HG02798 (cell line): Measurements from ENCODE around the gene ARNT2.
"Not testable (repeated sequence)": the region's sequence is repeated elsewhere in the genome, so short reads cannot be mapped to it uniquely, and the experiment has no call there.

ENCODE experiments used
- ATAC-seq: cut with Tn5 transposase; IDR thresholded peaks from one replicate; pipeline ENCODE4 v1.9.1; 2021; ENCODE audit warnings: mild to moderate bottlenecking; ENCODE audit not compliant: unreplicated experiment, poor library complexity

Gene ARNT2

DNA sequence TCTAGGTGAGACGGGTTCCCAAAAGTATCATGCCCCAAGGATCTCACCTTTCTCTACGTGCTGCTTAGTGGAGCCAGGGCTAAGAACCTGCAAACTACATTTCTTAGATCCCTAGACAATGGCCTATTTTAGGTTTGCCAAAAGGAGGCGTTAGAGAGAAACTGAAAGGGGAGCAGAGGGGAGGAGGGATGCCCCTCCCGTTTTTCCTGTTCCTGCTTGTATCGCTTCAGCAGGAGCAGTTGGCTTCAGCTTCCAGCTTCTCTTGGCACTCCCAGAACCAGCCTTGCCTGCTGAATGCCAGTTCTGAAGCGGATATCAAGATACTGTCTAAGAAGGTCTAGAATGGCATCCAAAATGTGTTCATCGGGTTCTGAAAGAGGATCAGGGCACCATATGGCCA is 232.5 kb downstream of the ARNT2 start:
- no peak for ATAC-seq

DNA sequence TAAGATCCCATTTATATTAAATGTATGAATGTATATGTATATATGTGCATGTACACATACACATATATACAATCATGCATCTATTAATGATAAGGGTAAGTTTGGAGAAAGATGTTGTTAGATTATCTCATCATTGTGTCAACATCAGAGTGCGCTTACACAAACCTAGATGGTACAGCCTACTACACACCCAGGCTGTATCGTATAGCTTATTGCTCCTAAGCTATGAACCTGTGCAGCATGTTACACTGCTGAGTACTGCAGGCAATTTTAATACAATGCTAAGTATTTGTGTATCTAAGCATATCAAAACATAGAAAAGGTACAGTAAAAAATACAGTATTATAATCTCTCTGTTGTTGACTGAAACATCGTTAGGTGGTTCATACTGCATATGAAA is 233.6 kb downstream of the ARNT2 start:
- no peak for ATAC-seq

DNA sequence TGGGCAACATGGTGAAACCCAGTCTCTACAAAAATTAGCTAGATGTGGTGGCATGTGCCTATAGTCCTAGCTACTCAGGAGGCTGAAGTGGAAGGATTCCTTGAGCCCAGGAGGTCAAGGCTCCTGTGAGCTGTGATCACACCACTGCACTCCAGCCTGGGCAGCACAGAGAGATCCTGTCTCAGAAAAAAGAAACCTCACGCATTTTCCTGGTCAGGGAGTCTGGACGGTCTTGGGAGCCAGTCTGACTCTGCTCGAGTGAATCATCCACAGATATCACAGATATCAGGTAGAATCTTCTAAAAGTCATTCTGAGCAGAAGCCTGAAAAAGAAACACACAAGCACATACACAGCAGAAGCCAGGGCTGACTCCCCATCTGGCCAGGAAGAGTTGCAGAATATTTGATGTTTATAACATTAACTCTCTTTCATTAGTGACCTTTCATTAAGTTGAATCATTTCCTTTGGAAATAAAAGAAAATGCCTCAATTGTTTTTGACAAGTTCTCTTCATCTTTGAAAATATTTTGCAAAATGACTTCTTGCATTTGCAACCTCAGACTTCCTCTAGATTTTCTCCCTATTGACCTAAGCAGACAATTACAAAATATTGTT is 234.5 kb downstream of the ARNT2 start:
- no peak for ATAC-seq

DNA sequence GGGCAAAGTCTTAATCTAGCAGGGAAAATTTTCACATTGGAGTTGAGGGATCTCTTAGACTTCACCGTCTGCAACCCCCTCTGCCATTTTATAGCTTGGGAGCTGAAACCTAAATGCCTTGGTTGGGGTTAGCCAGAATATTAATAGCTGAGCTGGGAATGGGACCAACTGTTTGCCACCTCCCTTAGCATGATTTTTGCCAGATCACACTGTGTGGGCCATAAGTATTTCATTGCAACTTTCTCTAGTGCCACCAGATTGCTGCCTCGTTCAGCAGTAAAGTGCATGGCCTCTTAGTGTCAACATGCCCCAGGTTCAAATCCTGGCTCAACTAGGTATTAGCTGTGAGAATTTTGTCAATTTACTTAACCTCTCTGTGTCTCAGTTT is 235.0 kb downstream of the ARNT2 start:
- no peak for ATAC-seq

DNA sequence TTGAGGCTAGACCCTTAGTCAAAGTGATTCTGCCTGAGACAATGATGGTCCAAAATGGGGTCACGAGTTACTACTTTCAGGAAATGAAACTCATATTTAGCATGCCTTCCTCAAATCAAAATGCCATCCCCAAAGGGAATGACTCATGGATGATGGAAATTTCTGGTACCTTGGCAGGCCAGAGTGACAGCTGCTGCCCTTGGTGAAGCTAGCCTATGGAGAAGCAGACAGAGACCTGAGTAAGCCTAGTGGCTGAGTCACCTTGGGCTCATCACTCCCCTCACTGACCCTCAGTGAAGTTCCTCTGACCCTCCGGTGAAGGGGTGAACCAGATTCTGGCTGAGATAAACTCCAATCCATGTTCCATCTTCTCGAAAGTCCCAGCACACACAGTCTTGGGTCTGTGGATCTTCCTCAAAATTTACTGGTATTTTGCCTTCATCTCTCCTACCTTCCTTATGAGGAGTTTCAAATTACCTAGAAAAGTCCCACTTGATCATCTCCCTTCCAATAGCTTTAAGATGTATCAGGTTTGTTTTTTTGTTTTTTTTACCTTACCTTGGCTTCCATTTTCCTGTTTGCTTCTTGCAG is 236.4 kb downstream of the ARNT2 start:
- no peak for ATAC-seq

DNA sequence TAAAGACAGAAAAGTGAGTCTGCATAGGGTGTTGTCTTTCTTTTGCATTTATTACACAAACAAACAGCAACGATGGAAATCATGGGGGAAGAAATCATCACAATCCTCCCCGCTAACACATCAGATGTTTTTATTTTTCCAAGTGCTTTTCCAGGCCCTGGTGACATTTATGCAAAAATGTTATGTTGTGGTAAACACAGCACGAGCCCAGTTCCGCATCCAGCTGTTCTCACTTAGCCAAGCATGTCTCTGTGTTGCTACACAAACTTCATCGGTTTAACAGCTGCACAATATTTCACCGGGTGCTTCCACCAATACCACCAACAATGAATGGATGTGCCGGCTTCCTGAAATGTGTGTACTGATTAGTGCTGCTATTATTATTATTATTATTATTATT is 237.2 kb downstream of the ARNT2 start:
- ATAC-seq: no peak

DNA sequence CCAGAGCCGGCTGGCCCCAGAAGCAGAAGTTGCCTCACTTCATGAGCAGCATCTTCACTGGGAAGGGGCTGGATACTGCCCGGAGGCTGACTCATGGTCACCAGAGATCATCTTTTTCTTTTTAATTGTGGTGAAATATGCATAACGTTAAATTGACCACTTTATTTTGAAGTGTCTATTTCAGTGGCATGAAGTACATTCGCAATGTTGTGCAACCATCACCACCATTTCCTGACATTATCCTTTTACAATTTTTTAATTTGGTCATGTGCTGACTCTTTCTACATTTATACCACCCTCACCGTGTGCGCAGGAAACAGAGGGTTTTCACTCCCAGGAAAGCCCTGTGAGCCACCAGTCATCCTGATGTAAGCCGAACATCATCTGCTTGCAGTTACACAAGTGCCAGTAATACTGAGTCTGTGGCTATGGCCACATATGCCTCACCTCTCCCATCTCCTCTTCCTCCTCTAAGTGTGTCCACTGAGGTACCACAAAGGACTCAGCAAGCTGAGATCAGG is 239.3 kb downstream of the ARNT2 start:
- no peak for ATAC-seq

DNA sequence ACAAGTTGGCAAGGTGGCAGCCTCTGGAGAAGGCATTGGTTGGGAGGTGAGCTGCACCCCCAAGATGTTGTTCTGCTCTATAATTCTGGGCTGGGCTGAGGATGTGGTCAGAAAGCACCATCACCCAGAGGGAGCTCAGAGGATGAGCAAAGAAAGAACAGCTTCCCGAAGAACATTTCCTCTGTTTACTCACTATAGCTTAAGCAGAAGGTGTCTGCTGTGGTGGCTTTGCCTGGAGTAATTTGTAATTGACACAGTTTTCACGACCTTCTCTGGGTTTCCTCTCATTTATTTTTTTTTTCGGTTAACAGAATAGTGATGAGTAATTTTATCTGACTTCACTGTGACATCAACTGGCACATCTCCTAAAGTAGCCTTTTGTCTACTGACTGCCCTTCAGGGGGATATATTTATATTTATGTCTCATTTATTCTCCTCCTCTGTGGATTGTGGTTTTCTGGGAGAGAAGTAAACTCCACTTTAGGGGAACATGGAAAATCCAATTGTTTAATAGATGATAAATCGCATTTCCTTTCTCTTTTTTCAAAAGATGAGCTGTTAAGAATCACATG is 241.4 kb downstream of the ARNT2 start:
- ATAC-seq: no peak

DNA sequence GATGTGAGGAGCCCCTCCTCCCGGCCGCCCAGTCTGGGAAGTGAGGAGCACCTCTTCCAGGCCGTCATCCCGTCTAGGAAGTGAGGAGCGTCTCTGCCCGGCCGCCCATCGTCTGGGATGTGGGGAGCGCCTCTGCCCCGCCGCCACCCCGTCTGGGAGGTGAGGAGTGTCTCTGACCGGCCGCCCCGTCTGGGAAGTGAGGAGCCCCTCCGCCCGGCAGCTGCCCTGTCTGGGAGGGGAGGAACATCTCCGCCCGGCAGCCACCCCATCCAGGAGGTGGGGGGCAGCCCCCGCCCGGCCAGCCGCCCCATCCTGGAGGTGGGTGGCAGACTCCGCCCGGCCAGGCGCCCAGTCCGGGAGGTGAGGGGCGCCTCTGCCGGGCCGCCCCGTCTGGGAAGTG is 243.2 kb downstream of the ARNT2 start:
- ATAC-seq: not testable (repeated sequence)
